NCI-H82 (cell line): Measurements from ENCODE around the gene AMZ1.

Experiments used
- DNase-seq: peaks from one replicate; lab custom pipeline; 2025; lab: John Stamatoyannopoulos, UW

Gene AMZ1

DNA sequence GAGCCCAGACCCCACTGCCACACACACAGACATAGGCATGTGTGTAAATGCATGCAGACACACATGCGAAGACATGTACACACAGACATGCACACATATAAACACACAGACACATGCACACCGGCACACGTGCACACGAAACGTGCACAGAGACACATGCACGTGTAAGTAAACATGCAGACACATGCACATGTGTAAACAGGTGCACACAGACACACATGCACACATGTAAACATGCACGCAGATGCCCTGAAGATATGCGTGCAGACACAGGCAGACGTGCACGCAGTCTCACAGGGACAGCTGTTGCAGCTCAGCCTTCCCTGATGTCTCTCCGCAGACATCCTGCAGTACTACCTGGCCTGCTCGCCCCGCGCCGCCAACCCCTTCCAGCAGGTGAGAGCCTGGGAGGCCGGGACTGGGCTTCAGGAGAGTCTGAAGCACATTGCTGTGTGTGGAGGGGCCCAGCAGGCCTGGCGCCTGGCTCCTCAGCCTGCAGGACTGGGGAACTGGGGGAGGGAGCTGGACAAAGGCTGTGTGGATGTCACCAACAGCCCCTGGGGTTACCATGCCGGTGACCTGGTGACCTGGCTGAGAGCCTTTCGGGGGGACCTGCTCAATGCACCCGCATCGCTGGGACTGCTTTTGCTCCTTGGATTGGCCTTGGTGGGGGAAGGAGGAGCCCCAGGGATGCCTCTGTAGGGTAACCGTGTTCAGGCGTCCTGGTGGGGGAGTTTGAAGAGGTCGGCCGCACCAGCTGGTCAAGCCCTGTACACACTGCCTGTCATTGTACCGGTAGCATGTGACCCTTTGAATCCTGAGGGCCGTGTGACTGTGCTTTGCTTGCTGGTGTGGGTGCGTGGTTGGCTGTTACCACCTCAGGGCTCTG, 35.9 kb upstream of the AMZ1 start:
- no peak for DNase-seq

DNA sequence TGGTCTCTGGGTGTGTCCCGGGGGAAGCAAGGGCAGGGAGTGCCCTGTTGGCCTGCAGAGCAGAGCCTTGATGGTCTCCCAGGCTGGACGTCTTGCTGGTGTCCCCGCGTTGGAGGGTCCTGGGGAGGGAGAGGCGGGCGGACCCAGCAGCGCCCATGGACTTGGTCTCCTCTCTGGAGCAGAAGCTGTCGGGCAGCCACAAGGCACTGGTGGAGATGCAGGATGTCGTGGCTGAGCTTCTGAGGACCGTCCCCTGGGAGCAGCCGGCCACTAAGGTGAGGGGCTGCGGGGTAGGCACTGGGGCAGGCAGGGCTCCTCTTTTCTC, 35.3 kb upstream of the AMZ1 start:
- DNase-seq, result no peak

DNA sequence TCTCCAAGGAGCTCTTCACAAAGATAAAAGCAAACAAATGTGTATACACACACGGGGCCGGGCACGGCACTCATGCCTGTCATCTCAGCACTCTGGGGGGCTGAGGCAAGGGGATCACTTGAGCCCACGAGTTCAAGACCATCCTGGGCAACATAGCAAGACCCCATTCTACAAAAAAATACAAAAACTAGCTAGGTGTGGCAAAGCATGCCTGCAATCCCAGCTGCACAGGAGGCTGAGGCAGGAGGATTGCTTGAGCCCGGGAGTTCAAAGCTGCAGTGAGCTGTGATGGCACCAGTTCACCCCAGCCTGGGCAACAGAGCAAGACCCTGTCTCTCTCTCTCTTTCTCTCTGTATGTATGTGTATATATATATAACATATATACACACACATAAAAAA, 33.9 kb upstream of the AMZ1 start:
- no peak for DNase-seq

DNA sequence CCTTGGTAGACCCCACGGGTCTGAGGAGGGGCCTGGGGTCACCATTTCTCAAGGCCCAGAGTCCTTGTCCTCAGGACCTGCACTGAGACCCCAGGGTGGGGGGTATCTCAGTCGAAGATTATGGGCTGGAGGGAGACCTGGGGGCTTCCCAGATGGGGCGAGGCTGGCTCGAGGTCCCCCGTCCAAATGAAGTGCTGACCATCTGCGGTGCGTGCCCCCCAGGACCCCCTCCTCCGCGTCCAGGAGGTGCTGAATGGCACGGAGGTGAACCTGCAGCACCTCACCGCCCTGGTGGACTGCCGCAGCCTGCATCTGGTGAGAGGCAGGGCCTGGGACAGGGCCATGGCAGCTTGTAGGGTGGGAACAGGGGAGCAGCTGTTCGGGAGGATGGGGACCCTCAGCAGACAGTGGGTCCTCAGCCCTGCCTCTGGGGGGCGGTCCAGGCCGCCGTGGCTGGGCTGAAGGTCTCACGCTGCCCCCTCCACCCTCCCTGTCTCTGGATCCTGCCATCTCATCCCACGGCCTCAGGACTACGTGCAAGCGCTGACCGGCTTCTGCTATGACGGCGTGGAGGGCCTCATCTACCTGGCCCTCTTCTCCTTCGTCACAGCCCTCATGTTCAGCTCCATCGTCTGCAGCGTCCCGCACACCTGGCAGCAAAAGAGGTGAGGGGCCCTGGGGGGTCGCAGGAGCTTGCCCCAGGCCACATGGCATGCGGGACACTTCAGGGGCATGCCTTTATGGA, 32.0 kb upstream of the AMZ1 start:
- DNase-seq, result no peak

DNA sequence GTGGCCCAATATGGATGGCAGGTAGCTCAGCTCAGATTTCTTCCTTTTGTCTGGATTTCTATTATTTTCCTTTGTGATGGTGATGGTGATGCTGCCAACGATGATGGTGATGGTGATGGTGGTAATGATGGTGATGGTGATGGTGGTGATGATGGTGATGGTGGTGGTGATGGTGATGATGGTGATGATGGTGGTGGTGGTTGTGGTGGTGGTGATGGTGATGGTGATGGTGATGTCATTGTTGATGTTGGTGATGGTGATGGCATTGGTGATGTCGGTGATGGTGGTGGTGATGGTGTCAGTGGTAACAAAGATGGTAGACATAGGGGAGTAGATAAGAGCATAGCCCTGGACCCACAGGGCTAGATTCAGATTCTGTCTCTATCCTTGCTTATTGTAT, 30.8 kb upstream of the AMZ1 start:
- DNase-seq, result no peak

DNA sequence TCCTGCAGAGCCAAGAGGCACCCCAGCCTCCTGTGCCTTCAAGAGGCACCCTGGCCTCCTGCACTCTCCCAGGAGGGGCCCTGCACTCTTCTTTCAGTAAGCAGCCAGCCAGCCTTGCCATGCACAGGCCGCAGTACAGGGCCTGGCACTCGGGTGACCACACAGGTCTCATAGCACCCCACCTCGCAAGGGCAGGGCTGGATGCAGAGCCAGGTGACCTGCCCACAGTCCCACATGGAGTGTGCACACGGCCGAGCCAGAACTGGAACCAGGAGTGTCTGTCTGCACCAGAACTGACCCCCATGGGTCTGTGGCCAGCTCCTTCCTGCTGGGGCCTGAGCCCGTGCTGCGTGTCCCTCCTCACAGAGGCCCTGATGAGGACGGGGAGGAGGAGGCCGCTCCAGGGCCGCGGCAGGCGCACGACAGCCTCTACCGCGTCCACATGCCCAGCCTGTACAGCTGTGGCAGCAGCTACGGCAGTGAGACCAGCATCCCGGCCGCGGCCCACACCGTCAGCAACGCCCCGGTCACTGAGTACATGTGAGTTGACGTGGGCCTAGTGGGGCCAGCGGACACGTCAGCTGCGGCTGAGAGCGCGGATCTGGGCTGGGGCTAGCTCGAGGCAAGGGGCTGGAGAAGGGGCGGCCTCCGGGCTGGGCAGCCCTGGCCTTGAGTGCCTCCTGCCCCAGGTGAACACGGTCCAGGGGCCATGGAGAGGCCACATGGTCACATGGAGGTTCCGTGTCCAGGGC, 29.9 kb upstream of the AMZ1 start:
- no peak for DNase-seq

DNA sequence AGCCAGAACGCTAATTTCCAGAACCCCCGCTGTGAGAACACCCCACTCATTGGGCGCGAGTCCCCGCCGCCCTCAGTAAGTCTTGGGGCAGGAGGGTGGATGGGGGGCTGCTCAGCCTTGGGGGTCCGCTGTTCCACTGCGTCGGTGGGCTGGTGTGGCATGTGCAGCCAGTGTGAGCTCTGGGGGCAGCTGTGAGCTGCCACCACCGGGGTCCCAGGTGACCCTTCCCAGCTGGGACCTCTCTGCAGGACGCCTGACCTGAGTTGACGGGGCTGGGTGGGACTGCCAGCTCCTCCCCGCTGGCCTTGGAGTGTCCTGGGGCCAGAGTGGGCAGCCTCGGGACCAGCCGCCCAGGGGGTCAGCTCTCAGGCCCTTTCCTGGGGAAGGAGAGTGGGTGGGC, 29.1 kb upstream of the AMZ1 start:
- DNase-seq, result no peak

DNA sequence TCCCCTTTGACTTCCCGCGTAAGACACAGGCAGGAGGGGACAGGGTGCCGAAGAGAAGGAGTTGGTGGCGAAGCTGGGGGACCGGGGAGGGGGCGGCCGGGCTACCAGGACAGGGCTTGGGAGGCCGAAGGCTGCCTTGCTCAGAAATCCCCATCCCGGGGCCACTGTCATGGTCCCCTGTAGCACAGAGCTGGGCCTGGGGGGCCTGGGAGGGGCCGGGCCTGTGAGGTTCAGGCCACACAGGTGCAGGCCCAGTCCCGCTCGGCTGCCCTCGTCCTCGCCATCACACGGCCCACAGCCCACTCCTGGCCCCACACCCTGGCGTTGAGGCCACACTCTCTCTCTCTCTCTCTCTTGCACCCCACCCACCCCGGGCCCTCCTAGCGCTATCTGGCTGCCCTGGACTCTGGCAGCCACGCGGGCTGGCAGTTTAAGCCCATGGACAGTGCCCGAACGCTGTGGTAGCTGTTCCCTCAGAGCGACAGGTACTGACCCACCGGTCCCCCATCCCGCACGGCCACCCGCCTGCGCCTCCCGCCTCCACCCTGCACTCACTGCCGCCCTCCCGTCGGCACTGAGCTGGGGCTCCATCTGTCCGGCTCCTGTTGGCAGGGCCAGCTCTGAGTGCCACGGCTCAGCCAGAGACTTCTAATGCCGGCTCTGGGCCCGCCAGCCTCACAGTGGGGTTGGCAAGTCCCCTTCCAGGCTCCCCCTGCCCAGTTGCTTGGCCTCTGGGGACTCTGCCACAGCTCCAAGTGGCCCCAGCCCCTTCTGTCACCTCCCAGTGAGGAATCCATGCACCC, 28.2 kb upstream of the AMZ1 start:
- no peak for DNase-seq

DNA sequence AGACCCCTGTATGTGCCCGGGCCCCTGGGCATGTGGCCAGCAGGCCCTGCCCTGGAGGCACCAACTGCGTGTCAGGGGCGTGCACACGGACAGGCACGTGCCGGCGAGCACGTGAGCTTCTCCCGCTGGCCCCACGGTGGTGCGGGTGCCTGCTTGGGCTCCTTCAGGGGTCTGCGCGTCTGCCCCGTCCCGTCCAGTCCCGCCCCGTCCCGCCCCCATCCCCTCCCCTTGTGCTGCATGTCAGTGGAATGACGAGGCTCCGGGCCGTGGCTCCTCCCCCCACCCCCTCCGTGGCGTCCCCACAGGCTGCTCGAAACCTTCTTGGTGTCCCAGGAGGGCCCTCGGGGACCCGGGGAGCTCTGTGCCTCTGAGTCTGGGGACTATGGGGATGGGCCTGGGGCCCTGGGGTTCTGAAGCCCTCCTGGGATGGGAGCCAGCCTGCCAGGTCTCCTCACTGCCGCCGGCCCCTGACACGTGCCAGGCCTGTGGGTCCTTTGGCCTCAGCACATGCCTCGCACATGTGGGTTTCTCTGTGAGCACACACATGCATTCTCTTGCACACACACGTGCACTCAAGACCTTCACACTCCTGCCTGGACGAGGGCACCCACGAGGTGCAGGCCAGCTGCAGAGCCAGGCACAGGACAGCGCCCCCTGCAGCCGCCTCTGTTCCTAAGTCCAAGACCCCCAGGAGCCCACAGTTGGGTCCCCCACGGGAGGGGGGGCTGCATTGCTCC, 27.5 kb upstream of the AMZ1 start:
- no peak for DNase-seq

DNA sequence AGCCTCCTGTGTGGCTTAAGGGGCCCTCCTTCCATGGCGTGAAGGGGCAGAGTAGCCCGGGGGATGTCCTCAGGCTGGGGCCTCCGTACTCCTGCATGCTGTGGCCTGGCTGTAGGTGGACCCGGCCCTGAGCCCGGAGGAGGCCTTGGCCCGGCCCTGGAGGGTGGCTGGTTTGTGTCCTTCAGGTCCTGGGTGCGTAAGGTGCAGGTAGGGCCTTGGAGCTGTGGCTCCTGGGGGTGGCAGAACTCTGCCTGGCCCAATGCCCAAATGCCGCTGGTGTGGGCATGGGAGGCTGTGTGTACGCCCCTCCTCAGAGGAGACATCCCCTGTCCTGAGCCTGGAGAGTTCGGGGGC, 26.9 kb upstream of the AMZ1 start:
- no peak for DNase-seq

DNA sequence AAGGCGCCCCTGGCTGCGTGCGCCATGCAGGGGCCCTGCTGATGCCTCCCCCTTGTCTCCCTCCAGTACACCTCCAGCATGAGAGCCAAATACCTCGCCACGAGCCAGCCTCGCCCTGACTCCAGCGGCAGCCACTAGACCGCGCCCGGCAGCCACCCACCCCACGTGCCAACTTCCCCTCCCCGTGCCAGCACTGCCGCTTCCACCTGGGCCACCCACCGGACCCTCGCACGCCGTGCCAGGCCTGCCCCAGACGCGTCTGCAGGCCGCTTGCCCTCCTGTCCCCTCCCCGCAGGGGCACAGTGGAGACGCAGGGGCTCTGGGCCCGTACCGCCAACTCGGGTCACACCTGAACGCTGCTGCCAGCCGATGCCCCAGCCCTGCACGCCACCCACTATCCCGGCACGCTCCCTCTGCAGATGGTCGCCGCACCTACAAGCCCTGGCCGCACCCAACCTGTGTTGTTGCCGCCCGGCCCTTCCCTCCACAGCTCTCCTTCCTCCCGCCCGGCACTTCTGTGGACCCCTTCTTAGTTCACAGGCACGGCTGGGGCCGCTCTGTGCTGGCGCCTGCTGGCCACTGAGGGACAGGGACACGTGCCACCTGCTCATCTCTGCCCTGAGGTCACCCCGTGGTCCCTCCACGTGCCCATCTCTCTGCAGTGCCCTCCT, 26.3 kb upstream of the AMZ1 start:
- no peak for DNase-seq

DNA sequence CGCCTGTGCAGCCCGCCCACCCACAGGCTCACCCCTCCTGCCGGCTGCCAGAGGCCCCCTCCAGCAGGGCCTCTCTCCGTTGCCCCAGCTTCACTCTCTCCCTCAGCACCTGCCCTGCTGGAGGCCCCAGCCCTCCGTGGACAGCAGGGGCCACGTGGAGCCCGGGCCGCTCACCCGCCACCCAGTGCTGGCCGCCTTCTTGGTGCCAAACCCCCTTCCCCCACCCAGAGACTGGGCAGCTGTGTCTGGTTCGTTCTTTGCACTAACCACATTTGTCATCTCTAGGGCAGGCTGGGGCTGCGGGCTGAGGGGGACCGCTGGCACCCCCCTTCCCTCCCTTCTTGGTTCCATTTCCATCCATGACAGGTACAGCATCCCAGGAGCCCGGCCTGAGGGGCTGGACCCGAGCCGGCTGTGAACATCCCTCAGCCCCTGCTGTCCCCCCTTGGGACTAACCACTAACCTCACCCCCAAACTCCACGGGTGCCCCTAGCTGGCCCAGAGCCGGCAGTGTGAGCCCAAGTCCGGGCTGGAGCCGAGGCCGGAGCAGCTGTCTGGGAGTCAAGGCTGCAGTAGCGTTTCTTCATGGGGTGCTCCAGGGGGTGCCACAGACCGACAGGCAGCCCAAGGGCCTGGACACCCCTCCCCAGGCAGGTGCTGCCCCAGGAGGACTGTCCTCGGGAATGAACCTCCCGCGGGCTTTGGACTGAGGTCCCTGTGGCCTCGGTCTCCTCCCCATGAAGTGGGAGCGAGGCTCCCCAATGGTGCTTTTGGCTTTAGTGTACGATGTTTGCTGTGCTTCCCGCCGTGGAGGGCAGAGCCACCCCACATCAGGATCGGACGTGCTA, 25.5 kb upstream of the AMZ1 start:
- no peak for DNase-seq

DNA sequence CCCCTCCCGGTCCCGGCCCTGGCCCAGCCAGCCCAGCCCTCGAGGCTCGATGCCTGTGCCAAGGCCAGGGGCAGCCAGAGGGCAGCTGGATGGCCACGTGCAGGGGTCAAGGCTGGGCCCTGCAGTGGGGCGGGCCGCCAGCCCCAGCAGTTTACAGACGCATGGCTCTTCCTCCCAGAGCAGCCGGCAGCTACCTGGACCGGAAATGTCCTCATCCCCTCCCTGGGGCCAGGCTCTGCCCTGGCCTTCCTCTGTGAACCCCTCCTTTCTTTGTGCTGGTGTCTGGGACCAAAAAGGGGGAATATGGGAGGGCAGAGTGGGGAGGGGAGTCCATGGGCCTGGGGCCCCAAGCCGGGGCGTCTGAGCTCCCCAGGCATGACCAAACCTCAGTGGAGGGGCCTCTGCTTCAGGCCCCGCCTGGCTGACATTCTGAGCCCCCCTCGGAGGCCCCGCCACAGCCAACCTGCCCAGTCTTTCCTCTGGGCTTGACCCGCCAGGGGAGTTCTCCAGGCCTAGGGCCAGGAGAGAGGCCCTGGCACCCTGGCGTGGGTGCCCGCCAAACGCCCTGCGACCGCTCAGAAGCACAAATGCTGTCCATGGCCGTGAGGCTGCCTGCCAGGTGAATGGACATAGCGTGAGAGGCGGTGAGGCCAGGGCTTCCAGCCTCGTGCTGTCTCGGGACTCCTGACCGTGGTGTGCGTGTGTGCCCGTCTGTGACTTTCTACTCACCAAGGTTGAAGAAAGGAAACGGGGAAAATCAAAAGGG, 24.7 kb upstream of the AMZ1 start:
- DNase-seq, result no peak

DNA sequence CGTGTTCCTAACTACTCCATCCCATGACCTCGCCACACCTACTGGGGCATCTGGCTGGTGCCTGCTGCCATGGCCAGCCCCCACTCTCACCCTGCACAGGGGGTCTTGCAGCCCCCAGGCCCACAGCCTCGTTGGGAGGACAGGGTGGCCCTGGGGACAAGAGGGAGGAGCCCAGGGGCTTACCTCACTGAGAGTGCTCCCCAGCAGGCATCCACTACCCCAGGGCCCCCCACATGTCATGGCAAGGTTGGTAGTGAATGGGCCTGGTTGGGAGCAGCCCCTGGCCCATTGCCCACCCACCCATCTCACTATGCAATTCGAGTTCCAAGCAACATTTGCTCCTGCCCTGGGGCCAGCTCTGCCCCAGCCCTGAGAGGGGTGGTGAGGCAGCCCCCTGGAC, 24.0 kb upstream of the AMZ1 start:
- DNase-seq, result no peak

DNA sequence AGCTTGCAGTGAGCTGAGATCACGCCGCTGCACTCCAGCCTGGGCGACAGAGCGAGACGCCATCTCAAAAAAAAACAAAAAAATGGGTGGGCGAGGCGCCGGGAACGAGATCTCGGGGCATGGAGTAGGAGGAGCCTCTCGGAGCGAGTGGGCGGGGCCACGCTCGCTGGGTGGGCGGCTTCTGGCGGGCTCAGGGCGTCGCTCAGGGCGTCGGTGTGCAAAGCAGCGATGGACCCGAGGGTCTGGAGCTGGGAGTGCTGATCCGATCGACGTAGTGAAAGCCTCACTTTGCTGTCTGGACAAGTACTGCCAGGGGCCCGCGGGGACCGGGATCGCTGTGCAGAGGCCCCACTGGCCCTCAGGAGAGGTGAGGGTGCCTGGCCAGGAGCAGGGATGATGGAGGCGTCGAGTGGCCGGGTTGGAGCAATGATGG, 22.6 kb upstream of the AMZ1 start:
- DNase-seq, result peak; percentile 43

DNA sequence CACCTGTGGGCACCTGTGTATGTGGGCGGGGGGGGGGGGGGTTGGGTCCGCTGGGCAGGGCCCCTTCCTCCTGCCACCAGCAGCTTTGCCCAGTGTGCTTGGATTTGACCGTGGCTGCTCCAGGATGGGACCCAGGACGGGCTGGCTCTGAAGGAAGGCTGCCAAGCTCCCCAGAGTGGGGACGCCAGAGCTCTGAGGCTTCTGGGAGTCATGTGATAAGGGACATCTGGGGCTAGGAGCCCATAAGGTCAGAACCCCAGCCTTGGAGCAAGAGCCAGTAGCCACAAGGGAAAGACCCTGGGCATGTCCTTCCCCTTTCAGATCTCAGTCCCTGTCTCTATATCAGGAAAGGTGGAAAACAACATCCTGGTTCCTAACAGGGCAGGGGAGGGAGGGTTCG, 21.8 kb upstream of the AMZ1 start:
- DNase-seq, result no peak

DNA sequence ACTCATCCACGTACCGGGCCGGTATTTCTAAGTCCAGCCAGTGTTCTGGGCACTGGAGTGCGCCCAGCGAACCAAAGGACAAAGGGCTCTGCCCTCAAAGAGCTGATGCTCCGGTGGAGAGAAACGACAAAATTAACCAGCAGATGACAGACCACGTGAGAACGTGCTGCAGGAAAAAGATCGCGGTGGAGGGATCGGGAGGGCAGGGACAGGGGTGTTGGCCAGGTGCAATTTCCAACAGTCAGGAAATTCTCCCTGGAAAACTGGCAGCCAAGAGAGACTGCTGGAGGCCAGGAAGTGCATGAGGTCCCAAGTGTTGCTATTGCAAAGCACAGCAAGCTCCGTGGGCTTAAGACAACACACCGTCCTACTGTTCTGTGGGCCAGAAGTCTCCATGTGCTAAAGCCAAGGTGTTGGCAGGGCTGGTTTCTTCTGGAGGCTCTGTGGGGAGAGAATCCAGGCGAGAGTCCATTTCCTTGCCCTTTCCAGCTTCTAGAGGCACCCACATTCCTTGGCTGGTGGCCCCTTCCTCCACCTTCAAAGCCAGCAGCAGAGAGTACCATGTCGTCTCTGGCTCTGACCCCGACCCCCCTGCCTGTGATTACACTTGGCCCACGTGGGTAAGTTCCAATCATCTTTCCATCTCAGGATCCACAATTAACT, 21.3 kb upstream of the AMZ1 start:
- DNase-seq, result no peak

DNA sequence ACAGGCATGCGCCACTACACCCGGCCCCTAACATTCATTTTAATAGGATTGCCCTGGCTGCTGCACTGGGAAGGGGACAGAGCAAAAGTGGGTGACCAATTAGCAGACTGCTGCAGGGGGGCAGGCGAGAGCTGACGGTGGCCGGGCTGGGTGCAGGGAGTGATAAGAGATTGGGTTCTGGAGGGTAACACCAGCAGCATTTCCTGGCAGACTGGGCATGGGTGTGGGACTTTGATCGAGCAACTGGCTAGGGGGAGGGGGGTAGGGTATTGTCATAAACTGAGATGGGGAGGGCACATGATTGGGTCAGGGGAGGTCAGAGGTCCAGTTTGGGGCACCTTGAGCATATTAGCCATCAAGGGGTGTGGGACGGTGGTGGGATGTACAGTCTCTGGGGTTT, 20.2 kb upstream of the AMZ1 start:
- peak; percentile 35 for DNase-seq

DNA sequence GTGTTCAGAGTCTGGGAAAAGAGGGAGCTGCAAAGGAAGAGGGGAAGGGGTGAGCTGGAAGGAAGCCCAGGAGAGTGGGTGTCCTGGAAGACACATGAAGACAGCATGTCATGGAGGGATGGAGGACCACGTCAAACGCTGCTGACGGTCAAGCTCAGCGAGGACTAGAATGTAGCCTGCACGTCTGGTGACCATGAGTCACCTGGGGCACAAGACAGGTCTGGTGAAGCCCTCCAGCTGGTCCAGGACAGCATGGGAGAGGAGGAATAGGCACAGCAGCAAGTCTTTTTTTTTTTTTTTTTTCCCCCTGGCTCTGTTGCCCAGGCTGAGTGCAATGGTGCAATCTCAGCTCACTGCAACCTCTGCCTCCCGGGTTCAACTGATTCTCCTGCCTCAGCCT, 19.6 kb upstream of the AMZ1 start:
- no peak for DNase-seq
